DMS79 (cell line): ENCODE data around the gene SPON2.

ENCODE experiments used
- DNase-seq: peaks from one replicate; lab custom pipeline; 2025; lab: John Stamatoyannopoulos, UW

Gene SPON2

DNA sequence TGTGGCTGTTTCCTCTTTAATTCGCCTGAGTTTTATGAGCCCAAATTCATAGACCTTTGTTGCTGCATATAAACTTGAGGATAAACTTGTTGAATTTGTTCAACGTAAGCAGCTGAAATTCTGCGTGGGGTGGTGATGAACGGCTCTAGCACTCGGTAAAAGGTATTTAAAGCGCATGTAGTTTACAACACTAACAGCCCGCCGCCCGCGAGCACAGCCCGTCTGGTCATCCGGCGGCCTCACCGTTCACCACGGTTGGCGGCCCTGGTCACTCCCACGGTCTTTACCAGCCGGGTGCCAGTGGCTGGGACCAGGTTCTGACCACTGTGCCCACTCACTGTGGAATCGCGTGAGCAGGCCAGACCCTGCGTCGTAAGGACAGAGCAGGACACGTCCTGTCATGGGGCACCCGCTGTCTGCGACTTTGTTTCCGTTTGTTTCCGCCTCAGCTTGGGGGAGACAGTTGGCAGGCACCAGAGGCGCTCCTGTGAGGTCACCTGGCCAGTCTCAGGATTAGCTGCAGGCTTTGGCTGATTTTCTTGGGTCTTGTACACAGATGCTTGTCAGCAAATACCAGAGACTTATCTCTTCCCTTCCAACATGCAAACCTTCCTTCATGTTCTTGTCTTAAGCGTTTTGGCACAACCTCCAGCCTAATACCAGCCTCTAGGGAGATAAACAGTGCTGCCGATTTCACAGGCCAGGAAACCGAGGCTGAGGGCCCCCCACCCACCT lies 36.8 kb upstream of the SPON2 start:
- no peak for DNase-seq

DNA sequence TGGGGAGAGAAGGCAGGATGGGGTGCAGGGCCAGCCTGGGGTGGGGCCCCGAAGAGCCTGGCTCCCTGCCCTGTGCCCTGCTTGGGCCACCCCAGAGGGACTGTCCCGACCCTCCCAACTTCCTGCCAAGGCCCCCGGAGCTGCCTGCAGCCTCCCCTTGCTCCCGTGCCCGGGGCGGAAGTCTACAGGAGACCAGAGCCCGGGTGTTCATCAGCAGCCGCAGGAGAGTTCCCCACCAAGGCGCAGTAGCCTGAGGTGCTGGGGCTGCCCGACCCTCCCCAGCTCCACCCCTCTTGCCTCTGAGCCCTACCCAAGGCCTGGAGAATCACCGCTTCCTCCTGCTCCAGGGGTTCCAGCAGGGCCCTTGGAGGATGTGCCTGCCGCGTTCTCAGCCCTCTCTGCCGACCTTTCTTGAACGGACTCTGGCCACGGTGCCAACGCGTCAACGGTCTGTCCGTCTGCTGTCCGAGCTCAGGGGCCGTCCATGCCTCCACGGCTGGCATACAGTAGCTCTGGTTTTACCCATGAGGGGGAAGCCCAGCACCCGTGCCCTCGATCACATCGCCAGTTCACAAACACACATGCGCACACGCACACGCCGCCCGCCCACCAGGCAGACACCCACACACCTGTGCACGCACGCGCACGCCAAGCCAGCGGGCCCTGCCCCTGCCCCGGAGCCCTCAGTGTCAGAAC lies 36.0 kb upstream of the SPON2 start:
- no peak for DNase-seq

DNA sequence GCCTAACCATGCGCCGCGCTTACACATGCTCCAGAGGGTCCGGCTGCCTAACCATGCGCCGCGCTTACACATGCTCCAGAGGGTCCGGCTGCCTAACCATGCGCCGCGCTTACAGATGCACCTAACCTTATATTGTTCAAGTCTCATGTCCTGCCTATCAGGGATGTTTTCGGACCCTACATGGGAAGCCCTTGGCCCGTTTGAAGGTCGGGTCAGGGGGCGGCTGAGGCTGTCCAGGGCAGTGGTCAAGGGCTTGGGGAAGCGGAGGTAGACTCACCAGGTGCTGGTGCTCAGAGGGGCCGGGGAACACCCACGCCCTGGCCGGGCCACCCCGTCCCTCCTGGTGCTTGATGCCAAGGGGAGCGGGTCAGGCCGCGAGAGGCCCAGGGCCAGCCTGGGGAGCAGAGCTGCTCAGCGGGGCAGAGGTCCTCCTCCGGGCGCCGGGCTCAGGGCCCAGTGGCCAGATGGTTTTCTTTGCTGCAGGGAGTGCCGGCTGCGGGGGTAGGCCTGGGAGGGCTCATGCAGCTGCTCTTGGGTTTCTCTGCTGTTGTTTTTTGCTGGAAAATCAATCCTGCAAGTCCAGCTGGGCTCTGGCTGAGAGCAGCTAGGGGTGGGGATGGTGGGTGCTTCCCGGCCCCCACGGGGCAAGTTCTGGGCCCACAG lies 35.4 kb upstream of the SPON2 start:
- DNase-seq = no peak

DNA sequence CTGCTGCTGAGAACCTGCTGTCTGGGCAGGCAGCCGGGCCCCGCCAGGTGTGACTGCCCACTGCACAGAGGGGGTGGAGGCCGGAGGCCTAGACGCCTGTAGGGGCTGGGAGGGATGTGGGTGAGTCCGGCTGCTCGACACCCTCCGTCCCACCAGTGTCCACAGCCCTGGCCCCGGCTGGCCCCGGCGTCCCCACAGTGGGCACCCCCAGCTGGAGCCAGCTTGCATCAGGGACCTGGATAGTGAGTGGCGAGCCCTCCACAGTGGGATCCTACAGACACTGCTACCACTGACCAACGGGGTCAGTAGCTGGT lies 34.7 kb upstream of the SPON2 start:
- no peak for DNase-seq

DNA sequence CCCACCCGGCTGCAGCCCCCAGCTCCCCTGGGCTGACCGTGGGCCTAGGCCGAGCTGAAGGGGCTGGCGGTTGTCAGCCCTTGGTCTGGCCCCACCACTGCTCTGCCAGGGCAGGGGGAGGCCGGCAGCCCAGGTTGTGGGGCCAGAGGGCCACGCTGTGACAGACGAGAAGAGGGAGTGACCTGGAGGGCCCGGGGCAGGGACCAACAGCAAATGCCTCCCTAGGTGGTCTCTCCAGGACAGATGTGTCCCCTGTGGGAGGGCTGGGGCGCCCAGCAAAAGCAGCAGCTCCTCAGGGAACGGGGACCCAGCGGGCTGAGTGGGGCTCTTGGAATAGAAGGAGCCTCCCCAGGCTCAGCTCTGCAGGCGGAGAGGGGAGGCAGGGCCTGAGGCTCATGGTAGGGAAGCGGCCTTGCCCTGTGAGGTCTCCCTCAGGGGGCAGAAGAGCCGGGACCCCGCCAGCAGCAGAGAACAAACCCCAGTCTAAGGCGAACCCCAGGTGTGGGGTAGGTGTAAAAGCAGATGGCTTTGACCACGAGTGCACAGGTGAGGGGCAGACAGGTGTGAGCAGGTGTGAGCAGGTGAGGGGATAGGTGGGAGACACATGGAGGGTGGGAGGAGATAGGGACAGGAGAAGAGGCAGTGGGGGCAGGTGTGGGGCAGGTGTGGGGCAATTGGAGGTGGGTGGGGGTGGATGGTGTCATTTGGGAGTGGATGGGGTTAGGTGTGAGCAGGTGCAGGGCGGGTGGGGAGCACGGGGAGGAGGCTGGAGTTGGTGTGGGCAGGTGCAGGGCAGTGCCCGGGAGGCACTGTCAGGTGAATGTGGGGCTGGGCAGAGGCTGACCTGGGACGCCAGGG lies 34.1 kb upstream of the SPON2 start:
- no peak for DNase-seq

DNA sequence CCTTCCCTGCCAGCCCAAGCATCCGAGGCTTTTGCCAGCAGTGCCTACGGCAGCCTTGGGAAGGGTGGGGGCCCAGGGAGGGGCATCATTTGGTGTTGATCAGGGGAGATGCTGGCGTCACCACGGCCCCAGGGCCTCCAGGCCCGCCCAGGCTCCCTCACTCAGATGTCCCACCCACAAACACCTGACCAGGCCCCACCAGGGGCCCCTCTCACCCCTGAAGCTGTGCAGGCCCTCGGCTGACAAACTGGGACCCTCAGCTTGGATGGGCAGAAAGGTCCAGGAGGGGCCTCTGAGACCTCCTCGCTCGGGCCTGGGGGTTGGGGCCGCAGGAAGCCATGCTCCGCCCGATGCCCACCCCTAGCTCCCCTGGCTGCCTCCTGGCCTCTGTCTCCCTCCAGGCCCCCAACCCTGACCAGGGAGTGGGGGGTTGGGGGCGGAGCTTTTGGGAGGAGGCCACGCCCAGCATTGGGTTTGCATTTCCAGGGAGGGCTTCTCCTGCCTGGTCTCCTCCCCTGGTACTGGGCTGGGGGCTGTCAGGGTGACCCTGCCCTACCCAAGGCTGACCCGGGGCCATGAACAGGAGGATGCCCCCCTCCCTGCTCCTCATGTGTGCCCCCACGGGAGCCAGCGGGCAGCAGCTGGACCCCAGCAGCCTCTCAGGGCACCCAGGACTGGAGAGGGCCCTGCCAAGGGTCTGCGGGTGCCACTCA lies 33.4 kb upstream of the SPON2 start:
- DNase-seq = no peak

DNA sequence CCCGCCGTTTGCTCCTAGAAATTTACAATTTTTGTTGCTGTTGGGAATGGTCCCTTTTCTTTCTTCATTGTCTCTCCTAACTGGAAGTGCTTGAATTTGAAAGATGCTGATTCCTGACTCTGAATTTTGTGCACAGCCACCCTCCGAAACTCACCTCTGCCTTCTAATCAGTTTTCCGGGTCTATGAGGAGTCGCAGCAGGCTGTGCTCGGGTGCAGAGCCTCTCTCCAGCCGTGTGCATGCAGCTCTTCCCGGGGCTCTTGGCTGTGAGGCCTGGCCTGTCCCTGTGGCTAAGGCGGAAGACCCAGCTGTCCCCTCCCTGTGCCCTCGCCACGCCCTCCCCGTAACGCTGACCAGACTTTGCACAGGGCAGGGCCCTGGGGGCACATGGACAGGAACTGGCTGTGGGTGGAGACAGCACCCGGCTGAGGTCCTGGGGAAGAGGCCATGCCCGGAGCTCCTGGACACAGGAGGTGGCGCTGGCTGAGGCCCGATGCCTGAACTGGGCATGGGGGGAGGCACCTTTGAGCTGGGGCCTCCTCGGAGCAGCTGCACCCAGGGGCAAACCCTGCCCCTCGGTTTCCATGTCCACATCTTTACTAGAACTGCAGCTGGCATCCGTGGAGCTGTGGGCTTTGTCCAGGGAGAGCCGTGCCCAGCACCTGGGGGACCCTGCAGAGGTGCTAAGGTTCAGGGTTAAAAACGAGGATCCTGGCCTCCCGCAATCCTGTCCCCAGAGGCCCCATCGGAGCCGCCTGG lies 32.6 kb upstream of the SPON2 start:
- no peak for DNase-seq

DNA sequence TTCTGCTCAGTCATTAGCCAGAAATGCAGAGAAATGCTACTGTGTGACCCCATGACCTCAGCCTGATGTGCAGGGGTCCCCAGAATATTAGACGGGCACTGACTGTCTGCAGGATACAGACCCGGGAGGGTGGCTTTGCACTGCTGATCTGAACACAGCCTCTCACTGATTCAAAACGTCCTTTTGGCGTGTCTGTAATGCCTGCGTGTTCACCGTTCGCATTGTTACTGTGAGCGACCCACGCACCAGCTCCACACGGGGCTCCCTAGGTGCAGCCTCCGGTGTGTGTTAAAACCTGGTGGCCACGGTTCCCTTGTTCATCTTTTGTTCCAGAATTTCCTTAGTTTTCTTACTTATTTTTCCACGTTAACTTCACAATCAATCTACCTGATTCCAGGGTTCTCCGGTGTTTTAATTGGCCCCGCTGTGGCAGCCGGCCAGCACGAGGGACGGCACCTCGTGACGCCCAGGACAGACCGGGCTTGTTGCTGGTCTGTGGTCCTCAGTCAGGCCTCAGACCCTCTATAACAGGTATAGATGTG lies 32.0 kb upstream of the SPON2 start:
- DNase-seq = no peak

DNA sequence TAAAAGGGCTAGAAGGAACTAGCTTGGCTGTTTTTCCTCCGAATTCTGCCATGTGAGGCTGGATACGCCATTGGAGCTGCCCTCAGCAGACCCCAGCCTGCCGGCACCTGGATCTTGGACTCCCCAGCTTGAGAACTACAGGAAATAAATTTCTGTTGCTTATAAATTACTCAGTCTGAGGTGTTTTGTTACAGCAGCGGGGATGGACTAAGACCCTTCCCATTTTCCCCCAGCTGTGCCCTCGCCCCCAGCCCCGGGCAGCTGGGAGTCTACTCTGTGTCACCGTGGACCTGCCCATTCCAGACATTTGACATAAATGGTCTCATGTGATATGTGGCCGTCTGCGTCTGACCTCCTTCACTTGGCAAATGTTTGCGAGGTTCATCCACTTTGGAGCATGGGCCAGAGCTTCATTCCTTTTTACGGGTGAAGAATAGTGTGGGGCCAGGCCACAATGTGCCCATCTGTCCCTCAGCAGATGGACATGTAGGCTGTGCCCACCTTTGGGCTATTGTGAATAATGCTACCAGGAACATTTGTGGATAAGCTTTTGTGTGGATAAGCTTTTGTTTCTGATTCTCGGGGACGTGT lies 30.7 kb upstream of the SPON2 start:
- no peak for DNase-seq

DNA sequence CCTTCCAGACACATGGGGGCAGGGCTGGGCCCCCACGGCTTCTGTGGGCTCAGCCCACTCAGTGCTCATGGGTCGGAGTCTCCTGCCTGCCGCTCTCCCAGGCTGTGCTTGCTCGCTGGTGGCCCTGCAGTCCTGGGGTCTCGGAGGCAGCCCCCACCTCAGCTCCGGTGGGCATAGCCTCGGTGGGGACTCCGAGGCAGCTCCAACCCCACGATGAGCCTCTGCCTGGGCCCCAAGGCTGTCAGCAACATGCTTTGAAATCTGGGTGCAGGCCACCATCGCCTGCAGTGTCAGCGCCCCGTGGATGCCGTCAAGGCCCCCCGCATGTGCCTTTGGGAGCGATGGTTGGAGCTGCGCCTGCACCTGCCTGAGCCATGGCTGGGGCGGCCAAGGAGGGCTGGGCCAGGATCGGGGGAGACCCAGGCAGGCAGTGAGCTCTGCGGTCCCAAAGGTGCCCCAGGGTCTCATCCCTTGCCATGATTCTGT lies 30.2 kb upstream of the SPON2 start:
- no peak for DNase-seq

DNA sequence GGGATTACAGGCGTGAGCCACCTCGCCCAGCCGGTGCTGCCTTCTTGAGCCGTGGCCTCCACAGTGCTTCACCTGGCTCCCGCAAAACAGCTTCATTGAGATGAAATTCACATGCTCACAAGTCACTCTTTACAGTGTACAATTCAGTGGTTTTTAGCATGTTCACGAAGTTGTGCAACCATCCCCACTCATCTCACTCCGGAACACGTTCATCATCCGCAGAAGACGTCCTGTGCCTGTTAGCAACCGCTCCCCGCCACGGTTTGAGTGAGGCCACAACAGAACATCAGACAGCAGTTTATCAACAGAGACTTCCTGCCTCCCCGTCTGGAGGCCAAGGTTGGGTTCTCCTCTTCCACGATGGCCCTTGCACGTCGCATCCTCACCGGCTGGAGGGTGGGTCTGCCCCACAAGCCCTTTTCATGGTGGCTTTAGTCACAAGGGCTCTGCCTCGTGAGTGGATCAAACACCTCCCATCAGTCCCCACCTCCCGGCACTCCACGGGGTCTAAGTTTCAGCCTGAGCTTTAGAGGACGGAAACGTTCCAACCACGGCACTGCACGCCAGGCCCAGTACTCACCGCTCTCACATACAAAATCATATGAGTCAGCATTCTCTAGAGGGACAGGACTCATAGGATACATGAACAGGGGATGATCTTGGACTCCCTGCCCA lies 29.6 kb upstream of the SPON2 start:
- DNase-seq = no peak

DNA sequence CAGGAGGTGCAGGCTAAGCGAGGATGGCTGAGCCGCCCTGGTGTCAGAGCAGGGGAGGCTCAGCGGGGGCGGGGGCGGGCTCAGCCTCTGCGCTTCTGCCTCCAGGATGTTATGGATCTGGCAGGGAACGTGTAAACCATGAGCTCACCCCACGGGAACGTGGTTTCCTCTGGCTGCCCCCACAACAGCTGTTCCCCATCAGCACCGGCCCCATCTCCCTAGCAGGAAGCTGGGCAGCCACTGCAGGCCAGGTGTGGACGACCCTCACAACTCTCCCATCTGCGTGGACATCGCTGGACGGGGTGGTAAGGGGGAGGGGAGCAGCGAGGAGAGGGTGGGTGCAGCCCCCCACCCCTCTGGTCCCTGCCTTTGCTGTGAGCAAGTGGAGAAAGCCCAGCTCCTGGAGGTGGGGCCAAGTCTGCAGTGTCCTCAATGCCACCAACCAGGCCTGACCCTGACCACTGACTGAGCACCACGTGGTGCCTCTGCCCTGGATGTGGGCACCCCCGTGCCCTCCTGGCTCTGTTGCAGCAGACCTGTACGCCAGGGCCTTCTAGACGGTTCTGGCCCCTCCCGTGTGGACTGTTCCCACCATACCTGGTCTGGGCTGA lies 28.1 kb upstream of the SPON2 start:
- no peak for DNase-seq

DNA sequence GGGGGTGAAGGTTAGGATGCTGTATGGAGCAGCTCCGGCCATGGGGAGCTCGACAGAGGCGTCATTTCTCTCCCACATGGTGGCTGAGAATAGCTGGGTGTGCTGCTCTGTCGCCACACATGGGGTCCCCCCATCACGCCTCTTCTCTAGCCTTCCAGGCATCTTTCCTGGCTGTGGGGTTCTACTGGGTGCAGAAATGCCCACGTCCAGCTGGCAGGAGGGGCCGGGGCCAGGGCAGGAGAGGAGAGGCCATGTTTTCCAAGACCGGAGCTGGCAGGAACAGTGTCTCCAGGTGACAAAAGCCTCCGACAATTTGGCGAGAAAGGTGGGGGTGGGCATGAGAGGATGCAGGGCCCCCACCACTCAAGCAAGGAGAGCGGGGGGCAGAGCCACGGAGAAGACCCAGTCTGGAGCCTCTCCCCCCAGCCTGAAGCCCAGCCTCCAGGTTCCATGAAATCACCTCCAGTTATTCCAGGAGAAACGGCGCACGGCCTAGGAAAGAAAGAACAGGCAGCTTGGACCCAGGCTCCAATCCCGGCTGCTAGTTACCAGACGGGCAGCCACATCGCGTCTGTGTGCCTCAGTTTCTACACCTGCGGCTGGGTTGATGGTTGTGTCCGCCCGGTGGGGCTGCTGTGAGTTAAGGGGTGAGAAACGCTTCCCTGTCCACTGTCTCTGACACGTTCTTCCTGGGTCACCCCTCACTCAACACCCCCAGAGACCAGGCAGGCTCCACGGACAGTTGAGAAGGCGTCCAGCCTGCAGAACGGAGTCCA lies 27.4 kb upstream of the SPON2 start:
- no peak for DNase-seq

DNA sequence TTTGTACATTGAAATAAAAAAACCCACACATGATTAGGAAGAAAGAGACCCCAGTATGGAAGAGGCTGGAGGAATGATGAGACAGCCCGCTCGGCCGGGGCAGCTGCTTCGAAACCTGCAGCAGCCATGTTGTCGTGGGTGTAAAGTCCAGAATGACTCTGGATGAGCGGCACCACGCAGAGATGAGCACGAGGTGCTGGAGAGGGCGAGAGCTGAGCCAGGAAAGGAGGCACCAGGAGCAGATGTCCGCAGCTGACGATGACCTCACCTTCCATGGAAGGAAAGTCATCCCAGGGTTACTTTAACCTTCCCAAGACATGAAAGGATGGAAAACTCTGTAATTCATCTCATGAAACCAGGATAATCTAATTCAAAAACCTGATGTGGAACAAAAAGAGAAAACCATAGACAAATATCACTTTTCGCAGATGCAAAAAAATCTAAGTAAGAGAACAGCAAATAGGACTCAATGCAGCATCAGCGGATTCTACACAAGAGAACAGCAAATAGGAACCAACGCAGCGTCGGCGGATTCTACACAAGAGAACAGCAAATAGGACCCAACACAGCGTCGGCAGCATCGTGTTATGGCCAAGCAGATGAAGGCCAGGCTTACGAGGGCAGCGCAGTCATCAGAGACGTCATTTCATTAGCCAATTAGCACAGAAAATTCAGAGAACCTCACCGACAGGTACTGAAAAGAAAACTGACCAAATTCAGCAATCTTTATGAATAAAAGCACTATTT lies 25.9 kb upstream of the SPON2 start:
- DNase-seq = no peak

DNA sequence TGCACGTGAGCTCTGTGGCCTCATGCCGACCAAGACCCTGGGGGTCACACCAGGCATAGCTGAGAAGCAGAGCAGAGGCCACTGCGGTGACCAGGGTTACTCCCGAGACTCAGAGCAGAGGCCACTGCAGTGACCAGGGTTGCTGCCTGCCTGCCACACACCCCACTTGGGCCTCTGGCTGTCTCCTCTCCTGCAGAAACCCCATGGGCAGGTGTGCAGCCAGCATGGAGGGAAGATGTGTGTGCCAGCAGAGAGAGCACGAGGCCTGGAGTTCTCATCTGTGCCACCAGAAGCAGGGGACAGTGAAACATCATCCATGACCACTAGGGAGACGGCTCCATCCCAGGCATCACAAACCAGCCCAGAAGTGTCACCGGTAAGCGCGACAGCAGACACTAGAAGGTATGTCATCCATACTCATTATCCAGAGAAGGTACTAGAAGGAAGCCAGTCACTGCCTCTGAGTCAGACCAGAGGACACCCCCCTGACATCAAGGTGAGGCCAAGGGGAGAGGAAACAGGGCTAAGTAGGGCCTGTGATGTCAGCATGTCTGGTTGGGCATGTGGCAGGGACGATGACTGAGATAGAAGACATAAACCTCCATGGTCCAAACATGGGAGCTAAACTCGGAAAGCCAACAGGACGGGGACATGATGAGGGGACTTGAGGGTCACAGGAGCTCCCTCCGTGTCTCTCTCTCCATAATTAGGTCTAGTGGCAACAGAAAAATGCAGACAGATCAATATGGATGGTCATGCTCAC lies 24.2 kb upstream of the SPON2 start:
- DNase-seq = no peak

DNA sequence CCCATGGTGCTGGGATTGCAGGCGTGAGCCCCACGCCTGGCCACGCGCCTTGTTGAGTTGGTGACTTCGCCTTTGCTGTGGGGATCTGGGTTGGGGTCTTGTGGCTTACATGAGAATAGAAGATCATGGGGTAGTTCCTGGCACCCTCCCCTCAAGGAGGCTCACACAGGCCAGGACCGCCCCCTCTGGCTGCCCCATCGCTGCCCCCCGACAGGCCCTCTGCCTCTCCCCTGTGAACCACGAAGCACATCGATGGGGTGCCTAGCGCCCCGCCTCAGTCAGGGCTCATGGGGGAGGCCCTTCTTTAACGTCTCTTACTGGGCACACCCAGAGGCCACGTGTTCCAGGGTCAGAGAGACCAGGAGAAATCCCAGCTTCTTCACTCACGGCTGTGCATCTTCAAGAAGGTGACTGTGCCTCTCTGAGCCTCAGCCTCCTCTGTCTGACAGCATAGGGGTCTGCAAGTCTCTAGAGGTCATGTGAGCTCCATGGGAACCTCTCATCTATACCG lies 23.6 kb upstream of the SPON2 start:
- DNase-seq = no peak
